ENCODE results near the gene NKAIN2.

GRCh38 chr6:124799638-124800037 is 996.0 kb downstream of the NKAIN2 start:
- TF ChIP-seq YY1 (IDR thresholded peaks at IDR 0.05; ENCODE audit: low read depth) (no peak), CTCF (IDR thresholded peaks at IDR 0.05) (no peak), TEAD4 (IDR thresholded peaks at IDR 0.05; ENCODE audit: borderline replicate concordance, insufficient read depth) (no peak), POLR2AphosphoS5 (IDR thresholded peaks at IDR 0.05; ENCODE audit: low read depth, low read length) (no peak), REST (IDR thresholded peaks at IDR 0.05; ENCODE audit: low read depth, low read length) (no peak)

All from SK-N-SH (cell line).